ENCODE data around the gene NEK10.

NEK10 gene

DNA sequence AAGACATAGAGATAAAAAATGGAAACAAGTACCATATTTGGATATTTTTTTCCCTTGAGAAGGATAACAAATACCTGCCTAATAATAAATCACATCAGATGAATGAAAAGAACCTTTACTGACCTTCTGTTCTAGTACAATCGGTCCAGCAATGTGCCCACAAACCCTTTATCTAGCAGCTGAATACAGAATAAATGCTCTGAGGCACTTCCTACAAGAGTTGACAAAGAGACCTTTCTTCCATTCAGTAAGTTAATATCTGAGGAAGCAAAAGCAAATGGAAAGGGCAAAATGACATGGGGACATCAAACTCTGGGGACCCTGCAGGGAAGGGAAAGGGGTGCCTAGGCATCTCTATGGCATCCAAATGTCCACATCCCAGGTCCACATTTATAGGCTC lies 115.8 kb downstream of the NEK10 start:
- DNase-seq (ENCODE audit: low read depth in 2 of 2), result no peak
- no peak overlapping the region for H3K4me3 ChIP-seq (replicated peaks in 1 of 2; ENCODE audit: low read depth in 2 of 2, low read length in 2 of 2)
- no peak for TF ChIP-seq CTCF (IDR thresholded peaks at IDR 0.05; ENCODE audit: low read depth, low read length)

GRCh38 chr3:27252646-27253045 lies 116.5 kb downstream of the NEK10 start:
- H3K4me3 ChIP-seq (replicated peaks in 1 of 2; ENCODE audit: low read depth in 2 of 2, low read length in 2 of 2), result no peak overlapping the region
- no peak for TF ChIP-seq CTCF (IDR thresholded peaks at IDR 0.05; ENCODE audit: low read depth, low read length)
- DNase-seq (ENCODE audit: low read depth in 2 of 2), result no peak

DNA sequence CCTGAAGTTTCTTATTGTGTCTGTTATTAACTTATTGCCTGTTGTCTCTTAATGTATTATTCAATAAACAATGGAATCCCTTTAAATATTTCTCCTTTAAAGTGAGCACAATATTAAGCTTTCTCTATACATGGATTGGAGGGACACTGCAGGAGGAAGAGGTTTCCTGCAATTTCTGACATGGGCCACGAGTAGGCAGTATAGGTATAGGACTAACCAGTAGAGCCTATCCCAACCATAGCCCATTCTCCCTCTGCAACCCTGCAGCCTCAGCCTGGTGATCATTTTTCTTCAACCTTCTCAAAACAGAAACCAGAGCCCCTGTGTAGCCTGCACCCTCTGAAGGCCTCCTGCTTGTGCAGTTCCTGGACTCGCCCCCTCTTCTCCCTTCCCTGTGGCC lies 124.8 kb downstream of the NEK10 start:
- no peak for DNase-seq (ENCODE audit: low read depth in 2 of 2)

DNA sequence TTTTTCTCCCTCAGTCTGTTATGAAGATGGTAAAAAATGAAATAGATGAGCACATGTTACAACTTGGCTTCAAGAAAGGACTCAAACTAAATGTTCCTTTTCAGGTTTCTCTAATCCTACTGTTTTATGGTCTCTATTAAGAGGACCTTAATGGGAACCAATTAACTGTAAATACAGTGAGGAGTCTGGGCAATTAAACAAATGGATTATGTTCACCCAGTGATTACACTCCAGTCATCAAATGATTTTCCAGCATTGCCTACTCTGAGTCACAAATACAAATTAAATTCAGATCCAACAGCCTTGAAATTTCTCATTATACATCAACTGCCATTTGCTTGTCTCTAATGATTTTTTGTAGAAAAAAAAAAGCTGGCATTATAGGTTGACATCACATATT lies 129.2 kb downstream of the NEK10 start:
- DNase-seq (ENCODE audit: low read depth in 2 of 2), result no peak
- no peak for TF ChIP-seq CTCF (IDR thresholded peaks at IDR 0.05; ENCODE audit: low read depth, low read length)
- H3K4me3 ChIP-seq (replicated peaks in 1 of 2; ENCODE audit: low read depth in 2 of 2, low read length in 2 of 2), result no peak overlapping the region

More for the DNA sequence above, 124.8 kb downstream of the NEK10 start:
- TF ChIP-seq CTCF (IDR thresholded peaks at IDR 0.05; ENCODE audit: low read depth, low read length), result no peak
- no peak overlapping the region for H3K4me3 ChIP-seq (replicated peaks in 1 of 2; ENCODE audit: low read depth in 2 of 2, low read length in 2 of 2)

DNA sequence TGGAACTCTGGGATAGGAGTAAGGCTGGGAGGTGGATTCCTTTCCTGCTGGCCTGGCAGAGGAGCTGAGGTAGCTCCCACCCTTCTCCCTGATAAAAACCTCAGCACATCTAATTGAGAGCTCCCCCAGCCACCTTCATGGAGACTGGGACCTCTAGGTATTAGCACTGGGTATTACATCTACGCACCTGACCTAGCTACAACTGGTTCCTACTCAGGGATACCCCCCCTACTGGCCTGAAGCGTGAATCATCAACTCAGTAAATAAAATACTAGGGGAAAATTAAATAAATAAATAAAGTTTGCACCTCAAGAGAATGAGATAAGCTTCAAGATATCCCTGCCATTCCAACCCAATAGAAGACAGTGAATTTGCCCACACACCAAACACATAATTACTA lies 140.4 kb downstream of the NEK10 start:
- no peak overlapping the region for H3K4me3 ChIP-seq (replicated peaks in 1 of 2; ENCODE audit: low read depth in 2 of 2, low read length in 2 of 2)
- TF ChIP-seq CTCF (IDR thresholded peaks at IDR 0.05; ENCODE audit: low read depth, low read length), result no peak
- no peak for DNase-seq (ENCODE audit: low read depth in 2 of 2)

DNA sequence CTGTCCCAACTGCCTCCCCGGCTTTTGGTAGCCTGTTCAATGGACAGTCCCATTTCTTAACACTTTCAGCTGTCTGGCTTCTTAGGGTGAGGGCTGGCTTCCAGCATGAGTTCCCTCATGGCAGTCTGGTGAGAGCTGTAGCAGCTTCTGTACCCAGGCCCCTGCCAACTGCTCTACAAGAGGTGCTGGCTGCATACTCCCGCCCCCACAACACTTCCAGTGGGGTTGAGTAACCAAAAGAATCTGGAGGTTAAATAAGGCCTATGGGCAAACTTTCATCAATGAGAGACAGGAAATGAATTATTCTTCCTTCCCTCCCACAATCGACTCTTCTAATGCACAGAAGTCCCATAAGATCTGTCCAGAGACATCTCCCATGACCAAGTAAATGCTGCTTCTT lies 145.0 kb downstream of the NEK10 start:
- TF ChIP-seq CTCF (IDR thresholded peaks at IDR 0.05; ENCODE audit: low read depth, low read length), result no peak
- DNase-seq (ENCODE audit: low read depth in 2 of 2), result peak; percentile 19 to 64
- H3K4me3 ChIP-seq (replicated peaks in 1 of 2; ENCODE audit: low read depth in 2 of 2, low read length in 2 of 2), result no peak overlapping the region

DNA sequence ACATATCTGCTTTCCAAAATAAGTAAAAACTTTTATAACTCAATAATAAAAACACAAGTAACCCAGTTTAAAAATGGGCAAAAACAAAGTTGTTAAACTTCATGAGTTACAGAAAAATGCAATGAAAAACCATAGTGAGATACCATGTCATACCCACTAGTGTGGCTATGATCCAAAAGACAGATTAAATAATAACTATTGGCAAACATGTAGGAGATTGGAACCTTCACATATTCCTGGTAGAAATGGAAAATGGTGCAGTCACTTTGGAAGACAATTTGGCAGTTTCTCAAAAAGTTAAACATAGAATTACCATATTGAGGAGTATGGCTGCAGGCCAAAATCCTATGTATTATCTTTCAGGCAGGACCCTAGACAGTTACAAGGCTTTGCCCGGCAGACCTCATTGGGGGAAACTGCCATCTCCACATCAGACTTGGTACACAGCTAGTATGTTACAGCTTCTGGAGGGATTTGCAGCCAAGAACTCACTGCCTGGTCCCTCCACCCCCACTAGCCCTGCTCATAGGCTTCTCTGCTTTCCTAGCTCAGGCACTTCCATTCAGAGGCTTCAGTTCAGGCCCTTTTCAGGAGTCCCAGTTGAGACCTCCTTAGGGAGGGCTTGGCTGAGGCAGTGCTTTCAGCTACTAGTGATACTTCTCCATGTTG lies 147.8 kb downstream of the NEK10 start:
- TF ChIP-seq CTCF (IDR thresholded peaks at IDR 0.05; ENCODE audit: low read depth, low read length), result no peak
- DNase-seq (ENCODE audit: low read depth in 2 of 2), result no peak
- H3K4me3 ChIP-seq (replicated peaks in 1 of 2; ENCODE audit: low read depth in 2 of 2, low read length in 2 of 2), result no peak overlapping the region

Data from cardiac fibroblast (primary cell).